ENCODE data around the gene ACO2. TPM values are rescaled to one million over a fixed set of nuclear protein-coding genes. Genes with fewer than 3 reads are reported as not detected.
"Not testable (repeated sequence)": the region's sequence is repeated elsewhere in the genome, so short reads cannot be mapped to it uniquely, and the experiment has no call there.

The ACO2 gene
- total and polyA plus RNA-seq, 2 of the 8 experiments (the other 6 are each of a cell fraction or from before 2014, with no cell fraction given), result 52.8 to 75.4 TPM

- TF ChIP-seq CTCF (IDR thresholded peaks at IDR 0.05; ENCODE audit: control extremely low read depth in 1 of 3, insufficient read depth in 1 of 3, low read depth in 1 of 3, low read length in 3 of 3), result no peak
These were observed 88.7 kb downstream of the ACO2 start (continued) for GRCh38 chr22:41557401-41558240.

GRCh38 chr22:41558241-41558630, 89.3 kb downstream of the ACO2 start:
- POLR2A ChIA-PET (ENCODE audit: partially characterized antibody), result interaction anchor here (0.6 to 2.3 kb wide), 5 partner anchors 12 to 135 kb away, joined by 3 to 7 read pairs (median 5); partner anchors contain the start of gene PMM1
- WGBS, 2 experiments (ENCODE audit: extremely low coverage in 1 of 2, insufficient coverage in 1 of 2, insufficient read length in 1 of 2, insufficient replicate concordance in 2 of 2, low coverage in 1 of 2, low lambda C conversion rate in 2 of 2, missing lambda C conversion rate in 1 of 2), result 92% methylated on average over 13 of the region's 13 CpGs; no CpG with 5 or more reads in 1 of the 2 experiments

More at GRCh38 chr22:41558241-41558630, 89.3 kb downstream of the ACO2 start:
- H3K9ac ChIP-seq (replicated peaks in 1 of 4; ENCODE audit: extremely low read depth in 1 of 4, low read depth in 3 of 4, low read length in 3 of 4); H3K27ac ChIP-seq (ENCODE audit: low read depth, low read length); H2BK20ac ChIP-seq (ENCODE audit: low read length); H3K79me1 ChIP-seq (ENCODE audit: low read depth, low read length); H2AK5ac ChIP-seq (ENCODE audit: low read depth, low read length); H2BK5ac ChIP-seq (ENCODE audit: low read depth, low read length); H3K4ac ChIP-seq (replicated peaks; ENCODE audit: insufficient read length, low read depth, low read length); H3K23me2 ChIP-seq (ENCODE audit: low read depth, low read length); H2BK15ac ChIP-seq (ENCODE audit: low read length); H4K5ac ChIP-seq (ENCODE audit: insufficient read length, low read depth, low read length); H3K4me3 ChIP-seq (ENCODE audit: extremely low read depth in 1 of 4, insufficient read depth in 2 of 4, low read depth in 3 of 4, low read length in 4 of 4); H3K14ac ChIP-seq (ENCODE audit: insufficient read length); H3K56ac ChIP-seq (replicated peaks; ENCODE audit: insufficient read length, low read depth, low read length); H3K18ac ChIP-seq (ENCODE audit: extremely low read depth, low read length); H3K79me2 ChIP-seq (ENCODE audit: control insufficient read depth in 1 of 2, insufficient read depth in 2 of 2, low read length in 2 of 2); DNase-seq (ENCODE audit: low read depth in 1 of 2, low spot score in 2 of 2); H2BK120ac ChIP-seq (replicated peaks; ENCODE audit: low read depth, low read length); H4K8ac ChIP-seq (ENCODE audit: extremely low read depth, insufficient read depth, low read length); H3K27me3 ChIP-seq (replicated peaks in 1 of 4; ENCODE audit: control insufficient read depth in 3 of 4, extremely low read depth in 1 of 4, insufficient read depth in 3 of 4, low read length in 3 of 4); H4K91ac ChIP-seq (replicated peaks; ENCODE audit: insufficient read length, low read length); FAIRE-seq; H3K36me3 ChIP-seq (ENCODE audit: control insufficient read depth in 2 of 4, insufficient read depth in 4 of 4, low read length in 3 of 4); H3K9me3 ChIP-seq (ENCODE audit: insufficient read depth in 2 of 2, low read depth in 1 of 2, low read length in 1 of 2); H3K4me2 ChIP-seq (ENCODE audit: insufficient read depth in 1 of 2, low read depth in 2 of 2, low read length in 2 of 2); H2BK12ac ChIP-seq (ENCODE audit: low read depth, low read length); H2AFZ ChIP-seq (ENCODE audit: low read length); H4K20me1 ChIP-seq (replicated peaks in 1 of 2; ENCODE audit: control insufficient read depth in 1 of 2, insufficient read depth in 2 of 2, low read length in 2 of 2); H3K23ac ChIP-seq (ENCODE audit: insufficient read length): not testable (repeated sequence)
- CTCF ChIA-PET (ENCODE audit: partially characterized antibody), result interaction anchor here (1.1 to 16.1 kb wide), 11 partner anchors 10 to 155 kb away, joined by 3 to 169 read pairs (median 5); partner anchors contain the start of gene POLR3H
- H3K4me1 ChIP-seq (replicated peaks in 1 of 4; ENCODE audit: control insufficient read depth in 3 of 4, insufficient read depth in 4 of 4, low read length in 3 of 4), result peaks cover 4 to 34% (median 23%) of the 10 kb centered on the region in 4 experiments

Data from H1 (cell line).